Measurements from ENCODE around the gene FREM2. TPM values are rescaled to one million over a fixed set of nuclear protein-coding genes. Genes with fewer than 3 reads are reported as not detected.

Gene FREM2
- 7.6 and 9.0 TPM in 2 replicates for total RNA-seq (2014; rRNA removed; shearing (Covaris generic))

GRCh38 chr13:38686577-38687245, at the start of gene FREM2:
Gene FREM2 (plus strand): TSS chr13:38687077. CDS start chr13:38687345, 268 bp downstream.

Small RNAs within 50 kb of the gene (small RNA-seq; reads per million reads assigned to genes)
- gene PLA2G12AP2 (not detected), gene RNU6-56P (not detected)
